OCI-LY3 (cell line): Measurements from ENCODE around the gene KLHDC8B.

Source experiments
- H2AFZ ChIP-seq: fragments of 200-600, 300-600 bp; shearing (Covaris generic); 2 replicates; pipeline ENCODE4 v1.6.0; 2014; ENCODE audit warnings: antibody characterized with exemption, low read depth, low read length
- H3K27ac ChIP-seq: fragments of 200-600, 300-600 bp; sonication (generic); 2 replicates; pipeline ENCODE4 v1.5.1; 2014; ENCODE audit warnings: mild to moderate bottlenecking, low read length, moderate library complexity, mixed read lengths
- H3K27me3 ChIP-seq: fragments of 200-600, 300-600 bp; sonication (generic); 2 replicates; pipeline ENCODE4 v1.6.1; 2014; ENCODE audit warnings: low read depth, low read length, mixed read lengths
- H3K36me3 ChIP-seq: fragments of 200-600, 300-600 bp; sonication (generic); replicated peaks from 2 replicates; pipeline ENCODE3; 2014; ENCODE audit warnings: low read depth, low read length, mixed read lengths
- H3K4me1 ChIP-seq: fragments of 300-600, 200-600 bp; sonication (generic); 2 replicates; pipeline ENCODE4 v1.6.1; 2014; ENCODE audit warnings: low read length, mixed read lengths
- H3K4me2 ChIP-seq: fragments of 200-600, 300-600 bp; sonication (generic); 2 replicates; pipeline ENCODE4 v1.6.1; 2014; ENCODE audit warnings: low read length, mixed read lengths
- H3K4me3 ChIP-seq: fragments of 300-600, 200-600 bp; sonication (generic); 2 replicates; pipeline ENCODE4 v1.5.1; 2014; ENCODE audit warnings: antibody characterized with exemption, mild to moderate bottlenecking, low read length, moderate library complexity
- H3K79me2 ChIP-seq: fragments of 300-600, 200-600 bp; shearing (Covaris generic); 2 replicates; pipeline ENCODE4 v1.6.1; 2014; ENCODE audit warnings: mild to moderate bottlenecking, low read length, mixed read lengths
- H3K9ac ChIP-seq: fragments of 300-600, 200-600 bp; shearing (Covaris generic); 2 replicates; pipeline ENCODE4 v1.6.0; 2014; ENCODE audit warnings: mild to moderate bottlenecking, low read length, moderate library complexity
- H3K9me3 ChIP-seq: fragments of 200-600, 300-600 bp; shearing (Covaris generic); 2 replicates; pipeline ENCODE4 v1.6.1; 2014; ENCODE audit warnings: low read length, mixed read lengths; ENCODE audit not compliant: insufficient read depth
- H4K20me1 ChIP-seq: fragments of 200-600, 300-600 bp; sonication (generic); 2 replicates; pipeline ENCODE4 v1.6.1; 2016; ENCODE audit warnings: low read length, mixed read lengths; ENCODE audit not compliant: insufficient read depth
- CTCF ChIP-seq: fragments of 200-600, 300-600 bp; sonication (generic); IDR thresholded peaks from 2 replicates; pipeline ENCODE4 v1.5.1; 2014; ENCODE audit warnings: antibody characterized with exemption, low read length, low read depth
- EZH2phosphoT487 ChIP-seq: fragments of 200-600 bp; shearing (Covaris generic); IDR thresholded peaks from 2 replicates; pipeline ENCODE4 v1.6.1; 2018; ENCODE audit warnings: antibody characterized with exemption, mixed run types, low read depth

Gene KLHDC8B

DNA sequence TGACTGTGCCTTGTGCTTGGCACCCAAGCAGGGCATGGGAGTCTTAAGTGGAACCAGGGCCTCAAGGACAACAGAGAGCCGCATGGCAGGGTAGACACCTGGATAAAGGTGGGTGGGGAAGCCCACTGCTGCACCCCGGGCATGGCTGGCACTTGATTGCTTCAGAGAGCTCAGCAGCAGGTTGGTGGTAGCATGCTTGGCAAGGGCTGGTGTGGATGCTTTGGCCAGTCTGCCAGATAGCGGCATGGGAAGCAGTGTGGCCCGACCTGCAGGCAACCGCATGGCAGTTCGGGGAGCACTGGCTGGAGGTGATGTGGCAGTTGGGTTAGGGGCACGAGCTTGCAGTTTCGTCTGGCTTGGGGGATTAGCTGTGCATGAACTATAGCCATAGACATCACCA is 7.8 kb upstream of the KLHDC8B start:
- Histone ChIP-seq H3K9me3 (no peaks in the 10 kb centered on the region), H3K36me3 (peaks cover 41% of the 10 kb centered on the region), H3K4me2 (no peak overlapping the region), H2AFZ (no peak overlapping the region), H3K27ac (no peak overlapping the region), H3K9ac (no peak overlapping the region), H3K4me3 (no peak overlapping the region), H4K20me1 (peaks cover 13% of the 10 kb centered on the region), H3K4me1 (peaks cover 20% of the 10 kb centered on the region), H3K79me2 (peaks cover 40% of the 10 kb centered on the region), H3K27me3 (no peaks in the 10 kb centered on the region)
- no peak for TF ChIP-seq EZH2phosphoT487
- TF ChIP-seq CTCF, result no peak

DNA sequence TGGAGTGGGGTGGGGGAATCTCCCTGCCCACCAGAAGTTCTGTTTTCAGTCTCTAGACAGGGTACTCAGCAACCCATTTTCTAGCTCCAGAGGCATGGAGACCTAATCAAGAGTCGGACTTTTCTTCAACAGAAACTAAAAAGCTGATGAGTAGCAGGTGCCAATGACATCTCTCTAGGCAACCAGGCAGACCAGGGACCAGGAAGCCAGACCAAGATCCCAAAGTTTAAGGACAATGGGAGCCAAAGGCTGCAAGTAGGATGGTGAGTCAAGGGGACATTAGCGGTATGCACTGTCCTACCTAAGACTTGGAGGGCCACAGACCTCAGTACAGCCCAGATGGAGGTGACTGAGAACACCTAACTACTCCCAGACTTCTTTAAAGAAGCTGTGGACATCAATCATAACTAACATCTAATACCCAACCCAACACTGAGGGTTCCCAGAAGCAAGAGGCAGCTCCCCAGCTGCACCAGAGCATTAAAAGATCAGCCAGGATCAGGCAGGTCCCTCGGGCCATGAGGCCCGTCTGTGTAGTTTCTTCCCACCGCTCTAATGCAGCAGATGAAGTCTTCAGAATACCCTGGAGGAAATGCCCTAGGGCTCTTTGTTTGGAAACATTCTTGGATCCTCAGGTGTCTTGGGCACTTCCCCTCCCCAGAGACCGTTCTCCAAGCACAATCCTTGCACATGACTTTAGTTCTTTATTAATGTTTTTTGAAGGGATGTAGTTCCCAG is 6.2 kb upstream of the KLHDC8B start:
- Histone ChIP-seq H3K36me3 (peaks cover 41% of the 10 kb centered on the region), H4K20me1 (peaks cover 13% of the 10 kb centered on the region), H2AFZ (no peak overlapping the region), H3K4me3 (peak overlapping the region; percentile 94), H3K4me2 (peak overlapping the region; percentile 93), H3K9me3 (no peaks in the 10 kb centered on the region), H3K27ac (peak overlapping the region; percentile 36), H3K79me2 (peaks cover 40% of the 10 kb centered on the region), H3K4me1 (peaks cover 18% of the 10 kb centered on the region), H3K27me3 (no peaks in the 10 kb centered on the region), H3K9ac (peak overlapping the region; percentile 92)
- TF ChIP-seq CTCF, result no peak
- TF ChIP-seq EZH2phosphoT487, result no peak

DNA sequence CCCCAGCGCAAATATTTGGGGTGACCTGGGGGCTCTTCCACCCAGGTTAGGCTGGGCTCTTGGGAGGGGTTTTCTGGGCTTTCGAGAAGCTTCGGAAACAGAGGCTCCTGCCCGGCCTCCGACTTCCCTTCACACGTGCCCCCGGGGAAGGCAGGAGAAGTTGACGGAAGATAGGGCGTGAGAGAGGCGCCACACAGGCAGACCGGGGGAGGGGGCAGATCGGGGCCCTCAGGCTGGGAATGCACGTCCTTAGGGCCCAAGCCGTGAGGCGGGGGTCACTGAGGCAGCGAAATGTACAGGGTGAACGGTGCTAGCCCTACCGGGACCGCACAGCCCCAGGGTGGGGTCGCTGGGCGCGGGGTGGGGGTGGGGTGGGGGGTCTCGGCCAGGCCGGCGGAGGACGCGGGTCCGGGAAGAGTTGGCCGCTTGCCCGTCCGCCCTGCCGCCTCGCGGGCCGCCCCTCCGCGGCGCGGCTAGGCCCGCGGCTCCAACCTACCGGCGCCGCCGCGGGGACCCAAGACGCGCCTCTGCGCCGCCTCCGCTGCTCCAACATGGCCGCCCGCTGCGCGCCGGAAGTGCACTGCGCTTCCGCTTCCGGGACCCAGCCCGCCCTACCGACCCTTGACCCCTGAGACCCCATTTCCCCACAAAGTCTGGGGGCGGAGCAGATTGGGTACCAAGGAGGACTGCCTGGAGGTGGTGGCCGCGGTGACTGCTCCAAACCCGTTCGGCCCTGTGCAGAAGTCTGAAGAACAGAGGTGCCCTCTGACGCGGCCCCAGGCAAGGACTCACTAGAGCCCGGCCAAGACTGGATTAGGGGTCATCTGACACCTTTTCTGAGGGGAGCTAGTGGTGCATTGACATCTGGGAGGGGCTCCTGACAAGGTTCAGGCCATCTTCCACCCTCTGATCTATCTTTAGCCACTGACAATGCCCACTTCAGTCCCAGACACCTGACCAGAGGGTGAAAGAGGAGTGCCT is 5.3 kb upstream of the KLHDC8B start, which contains the start of gene CCDC71:
TSS of gene CCDC71 (minus strand) at position 561 of the 981 bp plus-strand sequence. CDS start 2,123 bp downstream, outside the sequence.
- H3K9me3 ChIP-seq, result no peaks in the 10 kb centered on the region
- H3K4me1 ChIP-seq, result peaks cover 23% of the 10 kb centered on the region
- H3K36me3 ChIP-seq, result peaks cover 41% of the 10 kb centered on the region
- peak within 1 kb of the TSS; percentile 93 for H3K4me2 ChIP-seq
- H4K20me1 ChIP-seq, result peaks cover 13% of the 10 kb centered on the region
- H3K27me3 ChIP-seq, result no peaks in the 10 kb centered on the region
- H3K9ac ChIP-seq, result peak within 1 kb of the TSS; percentile 92
- H3K79me2 ChIP-seq, result peaks cover 40% of the 10 kb centered on the region
- H3K27ac ChIP-seq, result peak within 1 kb of the TSS; percentile 36
- peak within 1 kb of the TSS; percentile 94 for H3K4me3 ChIP-seq
- TF ChIP-seq EZH2phosphoT487, result no peak
- H2AFZ ChIP-seq, result peak within 1 kb of the TSS; percentile 97

DNA sequence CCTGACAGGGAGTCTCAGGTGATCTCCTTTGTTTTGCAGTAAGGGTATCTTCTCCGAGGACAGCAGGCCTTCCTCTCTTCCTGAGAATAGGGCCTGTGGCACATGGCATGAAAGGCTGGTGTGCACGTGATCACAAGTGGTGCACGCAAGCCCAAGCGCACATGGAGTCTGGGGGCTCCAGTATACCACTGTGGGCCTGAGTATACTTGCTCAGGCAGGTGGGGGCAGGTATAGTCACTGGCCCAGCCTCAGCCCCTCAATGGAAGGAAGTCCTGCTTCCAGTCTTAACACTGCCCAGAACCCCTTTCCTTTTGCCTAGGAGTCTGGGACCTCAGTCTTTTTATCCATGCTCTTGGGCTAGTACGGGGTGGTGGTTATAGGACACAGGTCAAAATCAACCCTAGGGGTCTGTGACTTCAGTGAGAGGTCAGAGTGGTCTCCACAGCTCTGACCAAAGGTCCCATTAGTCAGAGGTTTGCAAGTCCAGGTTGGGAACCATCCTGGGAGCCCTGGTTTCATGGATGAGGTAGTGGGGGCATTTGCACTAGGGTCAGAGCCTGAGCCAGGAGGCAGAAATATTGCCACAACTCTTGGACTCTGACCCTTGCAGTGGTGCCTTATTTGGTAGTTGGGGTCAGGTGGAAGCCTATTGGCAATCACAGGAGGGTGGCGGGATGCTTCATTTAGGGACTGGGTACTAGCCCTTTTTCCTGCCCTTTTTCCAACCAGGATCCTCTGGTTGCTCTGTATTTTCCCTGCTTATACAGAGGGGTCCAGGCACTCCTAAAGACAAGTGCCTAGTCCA is 4.4 kb upstream of the KLHDC8B start:
- Histone ChIP-seq H3K9ac (peak overlapping the region; percentile 92; the same call in 1 of the 2 replicates), H3K27ac (peak overlapping the region; percentile 29), H3K4me1 (peaks cover 26% of the 10 kb centered on the region), H3K4me2 (peak overlapping the region; percentile 83), H3K27me3 (no peaks in the 10 kb centered on the region), H3K36me3 (peaks cover 34% of the 10 kb centered on the region), H2AFZ (peak overlapping the region; percentile 97), H4K20me1 (peaks cover 13% of the 10 kb centered on the region), H3K4me3 (peak overlapping the region; percentile 94), H3K9me3 (no peaks in the 10 kb centered on the region), H3K79me2 (peaks cover 40% of the 10 kb centered on the region)
- TF ChIP-seq CTCF (no peak), EZH2phosphoT487 (no peak)
